ENCODE data around the gene FAM89A. TPM values are rescaled to one million over a fixed set of nuclear protein-coding genes. Genes with fewer than 3 reads are reported as not detected.

FAM89A gene
- total and polyA plus RNA-seq, 3 donors from 2014 or later, result 5.6 to 11.3 (median 8.4) TPM

GRCh38 chr1:231021540-231022031 lies 18.5 kb downstream of the FAM89A start:
- Histone ChIP-seq H3K4me3 (no peak overlapping the region), H3K4me1 (no peaks in the 10 kb centered on the region), H3K36me3 (ENCODE audit: low read depth, missing control alignments) (no peaks in the 10 kb centered on the region), H3K27me3 (no peaks in the 10 kb centered on the region), H3K9me3 (no peaks in the 10 kb centered on the region), H3K27ac (no peak overlapping the region)
- no peak for DNase-seq
- TF ChIP-seq CTCF (IDR thresholded peaks at IDR 0.05) (no peak), POLR2A (IDR thresholded peaks at IDR 0.05) (no peak)
- 86 to 87% methylated on average over 12 of the region's 12 CpGs for WGBS, 2 donors
- intact Hi-C loops (cut with DNase I; ENCODE audit: low total_unique reads), result no loop called here

GRCh38 chr1:231020816-231021215 lies 19.2 kb downstream of the FAM89A start:
- no peak for DNase-seq
- intact Hi-C loops (cut with DNase I; ENCODE audit: low total_unique reads), result no loop called here
- TF ChIP-seq POLR2A (IDR thresholded peaks at IDR 0.05), result no peak
- TF ChIP-seq CTCF (IDR thresholded peaks at IDR 0.05), result no peak
- Histone ChIP-seq H3K4me1 (no peaks in the 10 kb centered on the region), H3K27ac (no peak overlapping the region), H3K27me3 (no peaks in the 10 kb centered on the region), H3K36me3 (ENCODE audit: low read depth, missing control alignments) (no peaks in the 10 kb centered on the region), H3K9me3 (no peaks in the 10 kb centered on the region), H3K4me3 (no peak overlapping the region)
- 65 to 74% methylated on average over 7 of the region's 7 CpGs for WGBS, 2 donors

GRCh38 chr1:231020139-231020601 lies 19.9 kb downstream of the FAM89A start:
- DNase-seq, result no peak
- 81 to 88% methylated on average over 14 of the region's 14 CpGs for WGBS, 2 donors
- H3K9me3 ChIP-seq, result no peaks in the 10 kb centered on the region
- intact Hi-C loops (cut with DNase I; ENCODE audit: low total_unique reads), result no loop called here
- H3K4me3 ChIP-seq, result no peak overlapping the region
- H3K4me1 ChIP-seq, result no peaks in the 10 kb centered on the region
- no peaks in the 10 kb centered on the region for H3K36me3 ChIP-seq (ENCODE audit: low read depth, missing control alignments)
- no peaks in the 10 kb centered on the region for H3K27me3 ChIP-seq
- TF ChIP-seq CTCF (IDR thresholded peaks at IDR 0.05), result no peak
- TF ChIP-seq POLR2A (IDR thresholded peaks at IDR 0.05), result no peak
- H3K27ac ChIP-seq, result no peak overlapping the region

- no peaks in the 10 kb centered on the region for H3K27me3 ChIP-seq
- H3K36me3 ChIP-seq (ENCODE audit: low read depth, missing control alignments), result no peaks in the 10 kb centered on the region
- WGBS, 2 donors, result 92 to 94% methylated on average over 14 of the region's 14 CpGs
- no peaks in the 10 kb centered on the region for H3K4me1 ChIP-seq
- TF ChIP-seq CTCF (IDR thresholded peaks at IDR 0.05) (no peak), POLR2A (IDR thresholded peaks at IDR 0.05) (no peak)
- no peaks in the 10 kb centered on the region for H3K9me3 ChIP-seq
- H3K4me3 ChIP-seq, result no peak overlapping the region
- H3K27ac ChIP-seq, result no peak overlapping the region
- intact Hi-C loops (cut with DNase I; ENCODE audit: low total_unique reads), result no loop called here
- DNase-seq, result no peak
These were observed 20.3 kb downstream of the FAM89A start for GRCh38 chr1:231019711-231020110.

- Histone ChIP-seq H3K27ac (no peak overlapping the region), H3K27me3 (no peaks in the 10 kb centered on the region), H3K9me3 (no peaks in the 10 kb centered on the region), H3K4me3 (no peak overlapping the region), H3K4me1 (no peaks in the 10 kb centered on the region), H3K36me3 (ENCODE audit: low read depth, missing control alignments) (no peaks in the 10 kb centered on the region)
- 73 to 84% methylated on average over 4 to 5 of the region's 5 CpGs for WGBS, 2 donors
- intact Hi-C loops (cut with DNase I; ENCODE audit: low total_unique reads), result no loop called here
- no peak for TF ChIP-seq CTCF (IDR thresholded peaks at IDR 0.05)
- TF ChIP-seq POLR2A (IDR thresholded peaks at IDR 0.05), result no peak
- no peak for DNase-seq
These were observed 23.1 kb downstream of the FAM89A start for GRCh38 chr1:231016966-231017365.
